ENCODE results near the gene NCL. TPM values are rescaled to one million over a fixed set of nuclear protein-coding genes. Genes with fewer than 3 reads are reported as not detected.

The NCL gene
- total and polyA plus RNA-seq, 2 of the 13 experiments (the other 11 are each of a cell fraction or from before 2014, with no cell fraction given): 105 to 779 TPM

DNA sequence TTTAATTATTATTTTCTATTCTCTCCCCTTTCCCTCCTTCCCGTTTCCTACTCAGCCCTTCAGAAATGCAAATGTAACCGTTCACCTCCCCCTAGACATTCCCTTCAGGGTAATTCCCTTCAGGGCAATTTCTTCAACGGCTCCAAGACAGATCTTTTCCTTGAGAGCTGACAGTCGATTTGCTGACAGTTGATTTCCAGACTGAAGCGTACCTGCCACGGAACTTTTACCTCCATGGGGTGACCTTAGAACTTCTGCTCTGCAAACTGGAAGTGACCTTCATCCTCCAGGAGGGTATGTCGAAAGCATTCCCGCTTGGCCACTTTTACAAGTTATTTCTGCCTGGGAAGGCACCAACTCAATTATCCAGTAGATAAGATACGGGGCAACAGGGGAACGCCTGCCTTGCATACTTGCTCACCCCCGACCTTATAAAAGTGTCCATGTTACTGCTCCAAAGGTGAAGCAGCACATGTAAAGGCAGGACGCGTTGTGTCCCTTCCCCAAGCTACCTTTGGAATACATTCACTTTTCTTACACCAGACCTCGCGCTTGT is 50.3 kb downstream of the NCL start (continued):
- peak; percentile 38; the same call in 1 of the 2 replicates for TF ChIP-seq HOMEZ (CRISPR knock-in tag; IDR thresholded peaks at IDR 0.05; ENCODE audit: low read depth)
- TF ChIP-seq, protein P1, sequence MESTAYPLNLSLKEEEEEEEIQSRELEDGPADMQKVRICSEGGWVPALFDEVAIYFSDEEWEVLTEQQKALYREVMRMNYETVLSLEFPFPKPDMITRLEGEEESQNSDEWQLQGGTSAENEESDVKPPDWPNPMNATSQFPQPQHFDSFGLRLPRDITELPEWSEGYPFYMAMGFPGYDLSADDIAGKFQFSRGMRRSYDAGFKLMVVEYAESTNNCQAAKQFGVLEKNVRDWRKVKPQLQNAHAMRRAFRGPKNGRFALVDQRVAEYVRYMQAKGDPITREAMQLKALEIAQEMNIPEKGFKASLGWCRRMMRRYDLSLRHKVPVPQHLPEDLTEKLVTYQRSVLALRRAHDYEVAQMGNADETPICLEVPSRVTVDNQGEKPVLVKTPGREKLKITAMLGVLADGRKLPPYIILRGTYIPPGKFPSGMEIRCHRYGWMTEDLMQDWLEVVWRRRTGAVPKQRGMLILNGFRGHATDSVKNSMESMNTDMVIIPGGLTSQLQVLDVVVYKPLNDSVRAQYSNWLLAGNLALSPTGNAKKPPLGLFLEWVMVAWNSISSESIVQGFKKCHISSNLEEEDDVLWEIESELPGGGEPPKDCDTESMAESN (CRISPR knock-in tag; conservative IDR thresholded peaks at IDR 0.05): 0 out of 2 replicates have a peak, but pooled peaks have one; percentile 28
- peak; percentile 67 for TF ChIP-seq SALL1 (CRISPR knock-in tag; IDR thresholded peaks at IDR 0.05)
- TF ChIP-seq KMT2A (CRISPR knock-in tag; IDR thresholded peaks at IDR 0.05): peak; percentile 39; the same call in 1 of the 2 replicates
- TF ChIP-seq MAFG (CRISPR knock-in tag; IDR thresholded peaks at IDR 0.05): no peak
- no peak for TF ChIP-seq ZNF703 (CRISPR knock-in tag; IDR thresholded peaks at IDR 0.05; ENCODE audit: borderline replicate concordance)
- TF ChIP-seq, protein P2, sequence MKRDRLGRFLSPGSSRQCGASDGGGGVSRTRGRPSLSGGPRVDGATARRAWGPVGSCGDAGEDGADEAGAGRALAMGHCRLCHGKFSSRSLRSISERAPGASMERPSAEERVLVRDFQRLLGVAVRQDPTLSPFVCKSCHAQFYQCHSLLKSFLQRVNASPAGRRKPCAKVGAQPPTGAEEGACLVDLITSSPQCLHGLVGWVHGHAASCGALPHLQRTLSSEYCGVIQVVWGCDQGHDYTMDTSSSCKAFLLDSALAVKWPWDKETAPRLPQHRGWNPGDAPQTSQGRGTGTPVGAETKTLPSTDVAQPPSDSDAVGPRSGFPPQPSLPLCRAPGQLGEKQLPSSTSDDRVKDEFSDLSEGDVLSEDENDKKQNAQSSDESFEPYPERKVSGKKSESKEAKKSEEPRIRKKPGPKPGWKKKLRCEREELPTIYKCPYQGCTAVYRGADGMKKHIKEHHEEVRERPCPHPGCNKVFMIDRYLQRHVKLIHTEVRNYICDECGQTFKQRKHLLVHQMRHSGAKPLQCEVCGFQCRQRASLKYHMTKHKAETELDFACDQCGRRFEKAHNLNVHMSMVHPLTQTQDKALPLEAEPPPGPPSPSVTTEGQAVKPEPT (CRISPR knock-in tag; IDR thresholded peaks at IDR 0.05; ENCODE audit: low read depth): no peak
- peak in 1 of 2 experiments; percentile 12; a peak in 2 of 4 replicates for TF ChIP-seq NR2F1 (CRISPR knock-in tag; IDR thresholded peaks at IDR 0.05)
- peak; percentile 75 for TF ChIP-seq NR2C2 (CRISPR knock-in tag; IDR thresholded peaks at IDR 0.05; ENCODE audit: borderline replicate concordance)
- 0 out of 2 replicates have a peak, but pooled peaks have one; percentile 36 for TF ChIP-seq ISL2 (CRISPR knock-in tag; IDR thresholded peaks at IDR 0.05)
- no peak for TF ChIP-seq SMAD9 (CRISPR knock-in tag; IDR thresholded peaks at IDR 0.05)
- peak; percentile 72 to 75 for TF ChIP-seq MAFK (conservative IDR thresholded peaks at IDR 0.05 in 1 of 2, IDR thresholded peaks at IDR 0.05 in 1 of 2; ENCODE audit: low read length in 2 of 2)
- TF ChIP-seq NFATC3 (CRISPR knock-in tag; IDR thresholded peaks at IDR 0.05): no peak
- TF ChIP-seq SP140L (CRISPR knock-in tag; IDR thresholded peaks at IDR 0.05; ENCODE audit: borderline replicate concordance): 0 out of 2 replicates have a peak, but pooled peaks have one; percentile 55
- TF ChIP-seq IRF2 (CRISPR knock-in tag; IDR thresholded peaks at IDR 0.05): peak; percentile 49; the same call in 1 of the 2 replicates
- peak; percentile 86 for TF ChIP-seq PPARG (CRISPR knock-in tag; conservative IDR thresholded peaks at IDR 0.05)
- TF ChIP-seq ZNF292 (CRISPR knock-in tag; IDR thresholded peaks at IDR 0.05; ENCODE audit: borderline replicate concordance, low read depth): peak; percentile 45; the same call in 1 of the 2 replicates
- no peak for TF ChIP-seq KLF12 (CRISPR knock-in tag; IDR thresholded peaks at IDR 0.05; ENCODE audit: borderline replicate concordance)
- no peak for TF ChIP-seq TEAD2 (CRISPR knock-in tag; IDR thresholded peaks at IDR 0.05)
- TF ChIP-seq ZSCAN29 (CRISPR knock-in tag; conservative IDR thresholded peaks at IDR 0.05): no peak
- peak; percentile 67; the same call in 1 of the 2 replicates for TF ChIP-seq PHF21A (CRISPR knock-in tag; IDR thresholded peaks at IDR 0.05)
- TF ChIP-seq RCOR2 (CRISPR knock-in tag; IDR thresholded peaks at IDR 0.05): peak; percentile 65
- TF ChIP-seq ZNF580 (CRISPR knock-in tag; IDR thresholded peaks at IDR 0.05; ENCODE audit: borderline replicate concordance, low read depth): 0 out of 2 replicates have a peak, but pooled peaks have one; percentile 76
- peak; percentile 78 for TF ChIP-seq ZMYM4 (CRISPR knock-in tag; IDR thresholded peaks at IDR 0.05)
- no peak for TF ChIP-seq KLF6 (CRISPR knock-in tag; IDR thresholded peaks at IDR 0.05)
- peak; percentile 82; the same call in 1 of the 2 replicates for TF ChIP-seq CEBPB (IDR thresholded peaks at IDR 0.05; ENCODE audit: borderline replicate concordance, low read depth, low read length)

Measured in HepG2 (cell line).